Aorta (tissue), 5 donors: ENCODE data around the gene AUTS2. TPM values are rescaled to one million over a fixed set of nuclear protein-coding genes. Genes with fewer than 3 reads are reported as not detected.

ENCODE experiments used
- ATAC-seq: fragments of 200-7000 bp; cut with Tn5 transposase; one replicate; pipeline ENCODE4 v1.9.1; 2022; ENCODE audit warnings: moderate library complexity; ENCODE audit not compliant: low FRiP score
- DNase-seq, 2 donors: peaks; one replicate each; pipeline ENCODE4 v3.0.0-alpha.2; 2020
- H3K27ac ChIP-seq, 2 donors: one replicate each; pipeline ENCODE4 v1.5.1; 2013; ENCODE audit warnings: low read length in 2 of 2, mild to moderate bottlenecking in 2 of 2, moderate library complexity in 2 of 2, control low read depth in 1 of 2, inconsistent platforms in 1 of 2, low read depth in 1 of 2
- H3K27me3 ChIP-seq, 2 donors: one replicate each; pipeline ENCODE4 v1.6.1; 2013; ENCODE audit warnings: control low read depth in 1 of 2, low read length in 1 of 2, mild to moderate bottlenecking in 1 of 2, moderate library complexity in 1 of 2; ENCODE audit not compliant: insufficient read depth in 2 of 2, control insufficient read depth in 1 of 2
- H3K36me3 ChIP-seq, 2 donors: one replicate each; pipeline ENCODE4 v1.6.1; 2013; ENCODE audit warnings: control low read depth in 1 of 2, low read length in 1 of 2, mild to moderate bottlenecking in 1 of 2; ENCODE audit not compliant: insufficient read depth in 2 of 2, control insufficient read depth in 1 of 2
- H3K4me1 ChIP-seq, 2 donors: one replicate each; pipeline ENCODE4 v1.6.1; 2013; ENCODE audit warnings: low read length in 2 of 2, control low read depth in 1 of 2, mild to moderate bottlenecking in 1 of 2, moderate library complexity in 1 of 2; ENCODE audit not compliant: insufficient read depth in 2 of 2, control insufficient read depth in 1 of 2
- H3K4me3 ChIP-seq, 2 donors: one replicate each; pipeline ENCODE4 v1.5.1; 2013; ENCODE audit warnings: low read length in 2 of 2, control low read depth in 1 of 2, mild to moderate bottlenecking in 1 of 2
- H3K9me3 ChIP-seq: one replicate; pipeline ENCODE4 v1.6.1; 2013; ENCODE audit warnings: mild to moderate bottlenecking, low read length; ENCODE audit not compliant: control insufficient read depth
- WGBS, 2 donors: extraction: QIAGEN DNeasy Blood & Tissue Kit; methylation state at CpG; one replicate each; pipeline ENCODE4 v1.1.7; 2013; 5-methylcytosine and 5-hydroxymethylcytosine counted together
- intact Hi-C, 2 donors: fragments of 100-400 bp; cut with DNase I; formaldehyde crosslinking; loops; one replicate each; pipeline versions ENCODE4 v1.14.2 to v1.15.0; 2022
- polyA plus RNA-seq, 2 donors: library from polyadenylated mRNA; stranded (reverse); fragments of 200-250 nt; gene quantifications; one replicate each; pipeline ENCODE4 v1.2.3, GENCODE V29; 2013
- total RNA-seq, 2 donors: library from RNA; stranded (reverse); fragmentation: NEBNext Ultra II Directional; extraction: Animal tissue kit (Norgen Biotek cat#: 25700); gene quantifications; one replicate each; pipeline ENCODE4 v1.2.1, GENCODE V29; 2021
- donor health status: healthy with polysubstance abuse.
- donor health status: Bipolar disorder and iron deficiency.
- donor health status: DM: no; HTN: no; CAD: no.
- donor health status: DM: no; HTN: no; CAD: no.
- donor health status: DM: yes; HTN: yes; CAD: no.

The AUTS2 gene
- total and polyA plus RNA-seq, 4 donors, result 3.9 to 102 (median 57.0) TPM

- WGBS, 2 donors, result 85 to 91% methylated on average over 8 of the region's 8 CpGs
- Histone ChIP-seq H3K27me3 (no peaks in the 10 kb centered on the region), H3K27ac (no peak overlapping the region), H3K4me3 (no peak overlapping the region), H3K4me1 (no peaks in the 10 kb centered on the region), H3K9me3 (peaks cover 1% of the 10 kb centered on the region), H3K36me3 (no peaks in the 10 kb centered on the region)
- ATAC-seq (no peak), DNase-seq (no peak)
- intact Hi-C loops, result no loop called here
Observed at GRCh38 chr7:69906283-69906995, 308.2 kb downstream of the AUTS2 start.

- ATAC-seq (no peak), DNase-seq (no peak)
- no peaks in the 10 kb centered on the region for H3K27me3 ChIP-seq
- H3K36me3 ChIP-seq, result no peaks in the 10 kb centered on the region
- H3K4me1 ChIP-seq, result no peaks in the 10 kb centered on the region
- H3K27ac ChIP-seq, result no peak overlapping the region
- intact Hi-C loops, result no loop called here
- no peak overlapping the region for H3K4me3 ChIP-seq
- H3K9me3 ChIP-seq, result peaks cover 1% of the 10 kb centered on the region
Observed at GRCh38 chr7:69907720-69908119, 309.4 kb downstream of the AUTS2 start.

GRCh38 chr7:69908454-69908853 is 310.2 kb downstream of the AUTS2 start:
- Histone ChIP-seq H3K9me3 (peaks cover 1% of the 10 kb centered on the region), H3K27ac (no peak overlapping the region), H3K4me3 (no peak overlapping the region), H3K27me3 (no peaks in the 10 kb centered on the region), H3K36me3 (no peaks in the 10 kb centered on the region), H3K4me1 (no peaks in the 10 kb centered on the region)
- DNase-seq (no peak), ATAC-seq (no peak)
- intact Hi-C loops, result no loop called here
- WGBS, 2 donors, result 89 to 96% methylated on average over 1 of the region's 1 CpG

- WGBS, 2 donors, result 24 to 26% methylated on average over 3 of the region's 3 CpGs
- Histone ChIP-seq H3K4me1 (no peaks in the 10 kb centered on the region), H3K36me3 (no peaks in the 10 kb centered on the region), H3K27ac (no peak overlapping the region), H3K9me3 (peaks cover 1% of the 10 kb centered on the region), H3K4me3 (no peak overlapping the region), H3K27me3 (no peaks in the 10 kb centered on the region)
- intact Hi-C loops, result no loop called here
- DNase-seq (no peak), ATAC-seq (no peak)
Observed at GRCh38 chr7:69910150-69910549, 311.9 kb downstream of the AUTS2 start.

GRCh38 chr7:69911337-69911736 is 313.1 kb downstream of the AUTS2 start:
- intact Hi-C loops, result no loop called here
- 97 to 98% methylated on average over 8 of the region's 8 CpGs for WGBS, 2 donors

GRCh38 chr7:69912141-69912540 is 313.9 kb downstream of the AUTS2 start:
- 70 to 86% methylated on average over 6 of the region's 6 CpGs for WGBS, 2 donors
- ATAC-seq, result no peak

More at GRCh38 chr7:69911337-69911736, 313.1 kb downstream of the AUTS2 start:
- H3K4me1 ChIP-seq, result no peaks in the 10 kb centered on the region
- H3K9me3 ChIP-seq, result peaks cover 1% of the 10 kb centered on the region
- H3K27ac ChIP-seq, result no peak overlapping the region
- no peaks in the 10 kb centered on the region for H3K27me3 ChIP-seq
- no peaks in the 10 kb centered on the region for H3K36me3 ChIP-seq
- ATAC-seq (no peak), DNase-seq (no peak)
- H3K4me3 ChIP-seq, result no peak overlapping the region

GRCh38 chr7:69912846-69913245 is 314.6 kb downstream of the AUTS2 start:
- 92 to 97% methylated on average over 1 of the region's 1 CpG for WGBS, 2 donors
- peaks cover 1% of the 10 kb centered on the region for H3K9me3 ChIP-seq
- DNase-seq (no peak), ATAC-seq (no peak)
- H3K36me3 ChIP-seq, result no peaks in the 10 kb centered on the region
- H3K4me1 ChIP-seq, result no peaks in the 10 kb centered on the region
- intact Hi-C loops, result no loop called here
- H3K4me3 ChIP-seq, result no peak overlapping the region
- H3K27ac ChIP-seq, result no peak overlapping the region
- H3K27me3 ChIP-seq, result no peaks in the 10 kb centered on the region

More at GRCh38 chr7:69912141-69912540, 313.9 kb downstream of the AUTS2 start:
- Histone ChIP-seq H3K27me3 (no peaks in the 10 kb centered on the region), H3K4me1 (no peaks in the 10 kb centered on the region), H3K4me3 (no peak overlapping the region), H3K27ac (no peak overlapping the region), H3K36me3 (no peaks in the 10 kb centered on the region), H3K9me3 (peaks cover 1% of the 10 kb centered on the region)
- intact Hi-C loops, result no loop called here
- no peak for DNase-seq

GRCh38 chr7:69919426-69920111 is 321.3 kb downstream of the AUTS2 start:
- no peak for ATAC-seq
- Histone ChIP-seq H3K27ac (no peak overlapping the region), H3K4me1 (no peaks in the 10 kb centered on the region), H3K27me3 (no peaks in the 10 kb centered on the region), H3K4me3 (no peak overlapping the region), H3K9me3 (no peaks in the 10 kb centered on the region), H3K36me3 (no peaks in the 10 kb centered on the region)
- no peak for DNase-seq
- intact Hi-C loops, result no loop called here
- 82 to 87% methylated on average over 4 of the region's 4 CpGs for WGBS, 2 donors

- Histone ChIP-seq H3K9me3 (no peaks in the 10 kb centered on the region), H3K4me3 (no peak overlapping the region), H3K4me1 (no peaks in the 10 kb centered on the region), H3K27me3 (no peaks in the 10 kb centered on the region), H3K27ac (no peak overlapping the region), H3K36me3 (no peaks in the 10 kb centered on the region)
- DNase-seq (no peak), ATAC-seq (no peak)
- intact Hi-C loops, result no loop called here
- WGBS, 2 donors, result 1 to 6% methylated on average over 3 of the region's 3 CpGs
Observed at GRCh38 chr7:69920797-69921196, 322.5 kb downstream of the AUTS2 start.
